GM12872 (cell line): ENCODE data around the gene MSI1.

ENCODE experiments used
- CTCF ChIP-seq: IDR thresholded peaks from 3 replicates; pipeline ENCODE4 v1.5.1; 2011; ENCODE audit warnings: low read depth, mild to moderate bottlenecking, low read length, moderate library complexity; ENCODE audit not compliant: insufficient read depth

The MSI1 gene

GRCh38 chr12:120406553-120406952, 37.6 kb upstream of the MSI1 start:
- no peak for TF ChIP-seq CTCF

GRCh38 chr12:120406069-120406468, 37.1 kb upstream of the MSI1 start:
- no peak for TF ChIP-seq CTCF

- TF ChIP-seq CTCF: no peak
Observed at GRCh38 chr12:120404271-120404670, 35.3 kb upstream of the MSI1 start.

GRCh38 chr12:120403869-120404268, 34.9 kb upstream of the MSI1 start:
- no peak for TF ChIP-seq CTCF

GRCh38 chr12:120402217-120402616, 33.3 kb upstream of the MSI1 start:
- TF ChIP-seq CTCF: no peak

- TF ChIP-seq CTCF: no peak
Observed at GRCh38 chr12:120399531-120399930, 30.6 kb upstream of the MSI1 start.

GRCh38 chr12:120397824-120398540, 29.0 kb upstream of the MSI1 start:
- no peak for TF ChIP-seq CTCF
